K562 (cell line): ENCODE results near the gene EYA3. TPM values are rescaled to one million over a fixed set of nuclear protein-coding genes. Genes with fewer than 3 reads are reported as not detected.

ENCODE experiments used
- ATAC-seq: fragments of 200-7000 bp; cut with Tn5 transposase; 3 replicates; pipeline ENCODE4 v1.9.1; 2020; ENCODE audit warnings: moderate library complexity
- BruUV-seq: library from RNA; stranded (reverse); fragments of 400-500 nt; replicated peaks from 2 replicates; lab custom pipeline; 2021; lab: Mats Ljungman, UMichigan
- CTCF ChIA-PET: fragments of 300-600 bp; formaldehyde crosslinking; extraction: SDS; loops from one replicate; lab custom pipeline; 2021; ENCODE audit warnings: low intra/inter-chr PET ratio; lab: Yijun Ruan, JAX
- POLR2A ChIA-PET: fragments of 300-600, 350-650 bp; sonication (Branson Sonifier 250); formaldehyde crosslinking; extraction: SDS; loops from one replicate; lab custom pipeline; 2021; ENCODE audit warnings: antibody characterized with exemption, inconsistent platforms; lab: Yijun Ruan, JAX
- DNase-seq, 4 experiments: peaks; one replicate each; pipeline versions ENCODE4 v3.0.0 to v3.0.0-alpha.2; 2011 to 2018; ENCODE audit warnings: low spot score in 3 of 4, mixed read lengths in 3 of 4; ENCODE audit errors: extremely low read depth in 1 of 4
- FAIRE-seq: peaks from 2 replicates; lab custom pipeline; 2011; peaks lifted over from hg19 to GRCh38; lab: Jason Lieb, UNC
- H2AFZ ChIP-seq: 2 replicates; pipeline ENCODE4 v1.6.0; 2011; ENCODE audit warnings: low read depth, low read length, control low read depth, inconsistent platforms
- H3K27ac ChIP-seq: fragments of 200-600 bp; 3 replicates; pipeline ENCODE4 v1.8.0; 2011; ENCODE audit warnings: low read depth, mild to moderate bottlenecking, control low read depth, inconsistent platforms, low read length, moderate library complexity, mixed read lengths; ENCODE audit errors: extremely low read depth
- H3K27me3 ChIP-seq, 2 experiments: fragments of 300-600 bp in 1 of 2; 2 replicates in 1 of 2; 3 replicates in 1 of 2; pipeline versions ENCODE4 v1.6.0 to v1.8.0; 2011; ENCODE audit warnings: inconsistent platforms in 2 of 2, low read length in 2 of 2, mild to moderate bottlenecking in 1 of 2, mixed read lengths in 1 of 2, moderate library complexity in 1 of 2; ENCODE audit not compliant: control insufficient read depth in 2 of 2, insufficient read depth in 2 of 2
- H3K36me3 ChIP-seq: fragments of 300-600 bp; 3 replicates; pipeline ENCODE4 v1.8.0; 2011; ENCODE audit warnings: mild to moderate bottlenecking, low read length, inconsistent platforms; ENCODE audit not compliant: control insufficient read depth, insufficient read depth
- H3K4me1 ChIP-seq, 2 experiments: fragments of 200-600 bp in 1 of 2; replicated peaks in 1 of 2; 2 replicates in 1 of 2; 3 replicates in 1 of 2; pipeline versions ENCODE4 v1.5.1 to v1.8.0; 2011; ENCODE audit warnings: inconsistent platforms in 2 of 2, low read length in 2 of 2, mild to moderate bottlenecking in 1 of 2, mixed read lengths in 1 of 2, moderate library complexity in 1 of 2; ENCODE audit not compliant: control insufficient read depth in 2 of 2, insufficient read depth in 2 of 2
- H3K4me2 ChIP-seq: 2 replicates; pipeline ENCODE4 v1.6.1; 2011; ENCODE audit warnings: low read length, control low read depth, inconsistent platforms, mixed read lengths; ENCODE audit not compliant: insufficient read depth
- H3K4me3 ChIP-seq: fragments of 200-600 bp; sonication (generic), shearing (Covaris generic); 2 replicates; pipeline ENCODE4 v1.5.1; 2016; ENCODE audit warnings: control low read depth, inconsistent platforms
- H3K79me2 ChIP-seq: fragments of 200-600 bp; 3 replicates; pipeline ENCODE4 v1.8.0; 2011; ENCODE audit warnings: low read length, inconsistent platforms; ENCODE audit not compliant: control insufficient read depth, insufficient read depth
- H3K9ac ChIP-seq, 2 experiments: 2 replicates each; pipeline versions ENCODE4 v1.6.0 to v1.6.1; 2011; ENCODE audit warnings: low read depth in 2 of 2, low read length in 2 of 2, control low read depth in 1 of 2, inconsistent platforms in 1 of 2, mild to moderate bottlenecking in 1 of 2, mixed read lengths in 1 of 2; ENCODE audit not compliant: insufficient read depth in 1 of 2
- H3K9me1 ChIP-seq: one replicate; pipeline ENCODE4 v1.6.0; 2011; ENCODE audit warnings: inconsistent platforms, mild to moderate bottlenecking, low read length, moderate library complexity; ENCODE audit not compliant: control insufficient read depth, insufficient read depth
- H3K9me3 ChIP-seq: replicated peaks from 2 replicates; pipeline ENCODE4 v1.5.1; 2011; ENCODE audit warnings: low read depth, low read length, inconsistent platforms; ENCODE audit not compliant: control insufficient read depth, insufficient read depth
- H4K20me1 ChIP-seq: replicated peaks from 2 replicates; pipeline ENCODE4 v1.6.1; 2011; ENCODE audit warnings: low read length, inconsistent platforms, mixed read lengths; ENCODE audit not compliant: control insufficient read depth, insufficient read depth
- ARID2 ChIP-seq: fragments of 450-650 bp; IDR thresholded peaks from 2 replicates; pipeline ENCODE4 v1.6.1; 2017; ENCODE audit warnings: antibody characterized with exemption, mild to moderate bottlenecking
- ATF4 ChIP-seq: fragments of 450-650 bp; formaldehyde crosslinking; IDR thresholded peaks from 2 replicates; pipeline ENCODE4 v1.4.0; 2022; ENCODE audit warnings: mild to moderate bottlenecking, moderate library complexity
- LARP7 ChIP-seq: fragments of 450-650 bp; IDR thresholded peaks from 2 replicates; pipeline ENCODE4 v1.6.1; 2016
- MEF2D ChIP-seq: conservative IDR thresholded peaks from 2 replicates; pipeline ENCODE4 v1.6.1; 2016; ENCODE audit warnings: low read depth, missing genetic modification characterization, missing compliant biosample characterization
- POLR2G ChIP-seq: fragments of 200-400 bp; formaldehyde crosslinking; IDR thresholded peaks from 2 replicates; pipeline ENCODE4 v1.6.1; 2017; ENCODE audit warnings: low read depth, mild to moderate bottlenecking, antibody characterized with exemption, low read length, moderate library complexity
- PRMT5 ChIP-seq: sonication (generic); formaldehyde crosslinking; IDR thresholded peaks from 2 replicates; pipeline ENCODE4 v1.5.0; 2020; ENCODE audit warnings: missing genetic modification reagents
- RFX1 ChIP-seq: fragments of 450-650 bp; IDR thresholded peaks from 2 replicates; pipeline ENCODE4 v1.6.1; 2016; ENCODE audit warnings: mild to moderate bottlenecking, moderate library complexity
- TFAP4 ChIP-seq: sonication (generic); formaldehyde crosslinking; IDR thresholded peaks from 2 replicates; pipeline ENCODE4 v1.8.0; 2022; ENCODE audit warnings: missing genetic modification reagents, mild to moderate bottlenecking, moderate library complexity, borderline replicate concordance
- U2AF1 ChIP-seq: fragments of 200-400 bp; formaldehyde crosslinking; optimal IDR thresholded peaks from 2 replicates; pipeline ENCODE3; 2017; ENCODE audit warnings: mild to moderate bottlenecking, low read depth, low read length, moderate library complexity
- WGBS: fragments of 100-300 bp; shearing (Covaris generic); methylation state at CpG from one replicate; pipeline ENCODE4 v1.1.6; 2016; ENCODE audit warnings: low coverage, mixed read lengths; ENCODE audit not compliant: insufficient coverage; ENCODE audit errors: missing lambda C conversion rate; 5-methylcytosine and 5-hydroxymethylcytosine counted together
- in situ Hi-C: fragments of 300-500 bp; cut with MboI; formaldehyde crosslinking; loops from 4 replicates; pipeline ENCODE4 v1.15.0; 2018; ENCODE audit warnings: inconsistent platforms, mixed read lengths
- intact Hi-C: fragments of 100-400 bp; cut with micrococcal nuclease; formaldehyde crosslinking; loops from 2 replicates; pipeline ENCODE4 v1.14.2; 2022
- polyA plus RNA-seq, 8 experiments: library from polyadenylated mRNA; depleted of rRNA in 4 of 8; stranded (reverse) in 5 of 8; unstranded in 3 of 8; fragments of >200 nt; fragmentation: Nextera tagmentation in 2 of 8; fragmentation: Illumina TruSeq in 1 of 8; extraction: Ambion mirVana in 2 of 8; extraction: Trizol in 1 of 8; gene quantifications; 2 replicates each; pipeline versions ENCODE4 v1.2.1 to v1.2.3, GENCODE V29; 2011 to 2014; ENCODE audit warnings: inconsistent platforms in 1 of 8, missing spikeins in 1 of 8
- total RNA-seq, 7 experiments: library from RNA; depleted of rRNA in 6 of 7; stranded (reverse); fragments of >200 nt in 6 of 7; fragmentation: Illumina TruSeq in 2 of 7; extraction: Trizol in 2 of 7; gene quantifications; 2 replicates each; pipeline versions ENCODE4 v1.2.1 to v1.2.3, GENCODE V29; 2011 to 2021; ENCODE audit warnings: low replicate concordance in 1 of 7

The EYA3 gene
- total and polyA plus RNA-seq, 9 of the 15 experiments (the other 6 are each of a cell fraction or from before 2014, with no cell fraction given), result 21.7 to 64.0 (median 43.6) TPM

DNA sequence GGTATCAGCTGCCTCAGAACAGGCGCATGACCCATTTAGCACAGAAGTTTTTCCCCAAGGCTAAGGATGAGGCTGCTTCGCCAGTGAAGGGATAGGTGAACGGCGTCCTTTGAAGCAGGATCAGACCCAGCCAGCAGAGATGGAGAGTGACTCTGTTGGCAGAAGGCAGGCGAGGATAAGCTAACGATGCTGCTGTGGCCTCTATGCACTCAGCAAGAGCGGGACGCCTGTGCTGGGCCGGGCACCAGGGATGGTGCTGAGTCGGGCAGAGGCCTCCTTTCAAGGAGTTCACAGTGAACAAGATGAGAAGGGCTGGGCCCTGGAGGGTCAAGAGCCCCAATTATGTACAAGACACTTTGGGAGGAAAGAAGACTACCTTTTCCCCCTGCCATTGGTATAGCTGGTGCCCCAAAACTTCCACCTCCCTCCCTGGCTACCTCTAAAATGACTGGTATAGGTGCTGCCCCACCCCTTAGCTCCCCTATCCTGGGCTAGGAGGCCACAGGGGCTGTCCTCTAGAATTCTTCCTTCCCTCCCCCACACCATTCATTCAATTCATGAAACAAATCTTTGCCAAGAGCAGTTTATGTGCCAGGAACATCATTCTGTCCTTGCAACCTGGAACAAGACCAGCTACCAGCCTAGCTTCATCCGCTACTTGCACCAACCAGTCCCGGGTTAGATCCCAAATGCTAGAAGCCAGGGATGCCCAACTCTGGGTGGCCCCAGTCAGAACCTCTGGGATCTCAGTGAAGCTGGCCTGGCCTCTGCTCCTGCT is 121.1 kb downstream of the EYA3 start (continued):
- no peak for TF ChIP-seq POLR2G

- in situ Hi-C loops (loop anchor here (5.0 kb wide), 1 partner anchor 104 kb away; no protein-coding TSS in a partner anchor), intact Hi-C loops (no loop called here)
- peaks cover 23% of the 10 kb centered on the region; the same call in 2 of the 3 replicates for H3K36me3 ChIP-seq
- H3K9me1 ChIP-seq, result no peaks in the 10 kb centered on the region
- POLR2A ChIA-PET, result interaction anchor here (0.5 to 1.3 kb wide), 4 partner anchors 9 to 296 kb away, joined by 3 to 5 read pairs (median 4); no protein-coding TSS in a partner anchor
- no TSS peak for BruUV-seq
- ATAC-seq, result no peak
- no peak overlapping the region for H2AFZ ChIP-seq
- H3K9me3 ChIP-seq, result no peaks in the 10 kb centered on the region
- H3K4me2 ChIP-seq, result no peak overlapping the region
- H3K79me2 ChIP-seq, result no peaks in the 10 kb centered on the region
- no peak overlapping the region for H3K4me3 ChIP-seq
- H3K9ac ChIP-seq, result no peak overlapping the region; a peak in 1 of 4 replicates
- no peaks in the 10 kb centered on the region for H4K20me1 ChIP-seq
- FAIRE-seq, result no peak
- DNase-seq, result no peak
- no peaks in the 10 kb centered on the region for H3K27me3 ChIP-seq
- H3K4me1 ChIP-seq, result peaks cover 0 to 9% of the 10 kb centered on the region in 2 experiments; a peak in 1 of 5 replicates
- H3K27ac ChIP-seq, result no peak overlapping the region
- CTCF ChIA-PET, result no interaction called here
- TF ChIP-seq ARID2, result no peak
- TF ChIP-seq LARP7, result no peak
- no peak for TF ChIP-seq MEF2D
- TF ChIP-seq TFAP4 (CRISPR knock-in tag), result 0 out of 2 replicates have a peak, but pooled peaks have one; percentile 13
- TF ChIP-seq PRMT5, result no peak
- no peak for TF ChIP-seq U2AF1
- TF ChIP-seq ATF4 (CRISPR knock-in tag), result no peak
- no peak for TF ChIP-seq RFX1
- 88% methylated on average over 24 of the region's 24 CpGs for whole genome bisulfite sequencing
Observed at GRCh38 chr1:27966402-27967105, 121.9 kb downstream of the EYA3 start.
